PC-9 (cell line): ENCODE data around the gene CBLL1. TPM values are rescaled to one million over a fixed set of nuclear protein-coding genes. Genes with fewer than 3 reads are reported as not detected.

Experiments used
- BruUV-seq: library from RNA; stranded (reverse); fragments of 400-500 nt; replicated peaks from 2 replicates; lab custom pipeline; 2021; lab: Mats Ljungman, UMichigan
- CTCF ChIA-PET: fragments of 300-600 bp; sonication (Branson Sonifier 250); formaldehyde crosslinking; loops from one replicate; lab custom pipeline; 2022; ENCODE audit warnings: antibody characterized with exemption; lab: Charles Lee
- POLR2A ChIA-PET: fragments of 300-600 bp; sonication (Branson Sonifier 250); formaldehyde crosslinking; loops from one replicate; lab custom pipeline; 2022; ENCODE audit warnings: antibody characterized with exemption; ENCODE audit not compliant: unreplicated experiment; lab: Charles Lee
- DNase-seq, 2 experiments: peaks; one replicate each; pipeline versions ENCODE4 v3.0.0 to v3.0.0-alpha.2; 2015 to 2022; ENCODE audit warnings: mixed read lengths in 1 of 2
- H2AFZ ChIP-seq: fragments of 200-600 bp; sonication (generic); 2 replicates; pipeline ENCODE4 v1.8.1; 2017; ENCODE audit warnings: antibody characterized with exemption
- H3F3A ChIP-seq: fragments of 200-600 bp; sonication (generic); 2 replicates; pipeline ENCODE4 v1.8.1; 2017; ENCODE audit warnings: antibody characterized with exemption, mild to moderate bottlenecking, low read depth; ENCODE audit not compliant: insufficient read depth
- H3K27ac ChIP-seq: fragments of 200-600 bp; sonication (generic); 2 replicates; pipeline ENCODE4 v1.6.1; 2016; ENCODE audit warnings: mixed run types
- H3K27me3 ChIP-seq: fragments of 200-600 bp; sonication (generic); 2 replicates; pipeline ENCODE4 v1.6.1; 2016; ENCODE audit warnings: low read depth, mixed run types; ENCODE audit not compliant: insufficient read depth
- H3K36me3 ChIP-seq: fragments of 200-600 bp; sonication (generic); 2 replicates; pipeline ENCODE4 v1.6.1; 2016; ENCODE audit warnings: low read depth, mixed run types
- H3K4me1 ChIP-seq: fragments of 200-600 bp; sonication (generic); replicated peaks from 2 replicates; pipeline ENCODE4 v1.6.1; 2016; ENCODE audit warnings: mixed run types; ENCODE audit not compliant: insufficient read depth
- H3K4me2 ChIP-seq: fragments of 200-600 bp; sonication (generic); 2 replicates; pipeline ENCODE4 v1.6.1; 2017; ENCODE audit warnings: mixed run types
- H3K4me3 ChIP-seq: fragments of 200-600 bp; sonication (generic); 2 replicates; pipeline ENCODE4 v1.6.1; 2016; ENCODE audit warnings: mixed run types
- H3K79me2 ChIP-seq: fragments of 200-600 bp; sonication (generic); 2 replicates; pipeline ENCODE4 v1.6.1; 2017; ENCODE audit warnings: low read depth, mixed run types
- H3K9me2 ChIP-seq: fragments of 200-600 bp; sonication (generic); 2 replicates; pipeline ENCODE4 v1.8.1; 2017; ENCODE audit warnings: mild to moderate bottlenecking; ENCODE audit not compliant: insufficient read depth
- H3K9me3 ChIP-seq: fragments of 200-600 bp; sonication (generic); 2 replicates; pipeline ENCODE4 v1.8.1; 2016; ENCODE audit warnings: low read depth; ENCODE audit not compliant: insufficient read depth
- H4K20me1 ChIP-seq: fragments of 200-600 bp; sonication (generic); 2 replicates; pipeline ENCODE4 v1.8.1; 2017; ENCODE audit not compliant: insufficient read depth
- EZH2 ChIP-seq: fragments of 200-600 bp; sonication (generic); IDR thresholded peaks from 2 replicates; pipeline ENCODE4 v1.8.0; 2017; ENCODE audit warnings: antibody characterized with exemption, low read depth
- intact Hi-C: fragments of 100-400 bp; cut with micrococcal nuclease; formaldehyde crosslinking; loops from one replicate; pipeline ENCODE4 v1.10.0; 2022; ENCODE audit not compliant: unreplicated experiment
- total RNA-seq: library from RNA; stranded (reverse); gene quantifications from 2 replicates; pipeline ENCODE4 v1.2.3, GENCODE V29; 2021
- TF ChIP-seq, protein P1 (sequence below): fragments of 200-600 bp; sonication (generic); conservative IDR thresholded peaks from 2 replicates; pipeline ENCODE4 v1.6.1; 2017; ENCODE audit warnings: mixed run types, antibody characterized with exemption, mild to moderate bottlenecking, moderate library complexity

CBLL1 gene
- total RNA-seq, 1 experiment from 2014 or later = 31.3 TPM

DNA sequence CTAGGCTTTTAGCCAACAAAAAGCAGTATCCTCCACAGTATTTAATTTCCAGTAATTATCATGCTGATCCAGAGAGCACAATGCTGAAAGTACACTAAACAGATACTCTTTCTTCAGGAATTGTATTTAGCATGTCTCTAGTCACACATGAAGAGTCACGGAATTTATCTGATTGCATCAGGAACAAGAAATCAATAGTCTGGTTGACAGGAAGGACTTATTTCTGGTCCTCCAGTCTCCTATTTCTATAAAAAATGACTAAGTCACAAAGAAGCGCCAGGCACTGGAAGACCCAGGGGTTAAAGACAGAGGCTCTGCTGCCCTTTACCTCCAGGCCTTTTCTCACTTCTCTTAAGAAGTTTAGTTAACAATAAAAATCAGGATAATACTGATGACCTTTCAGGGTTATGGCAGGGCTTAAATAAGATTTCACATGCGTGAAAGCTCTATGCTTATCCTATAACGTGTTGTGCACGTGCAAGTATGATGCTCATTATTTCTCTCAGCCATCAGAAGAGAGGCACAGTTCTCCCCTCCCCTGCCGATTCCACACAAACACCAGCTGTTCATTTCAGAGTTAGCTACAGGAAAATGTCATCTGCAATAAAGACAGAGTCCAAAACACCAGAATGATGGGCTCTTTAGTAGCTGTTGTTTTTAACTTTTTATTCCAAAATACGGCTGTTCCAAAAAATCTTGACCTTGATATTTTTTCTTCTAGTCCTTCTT lies 46.5 kb upstream of the CBLL1 start:
- Histone ChIP-seq H3K36me3 (no peaks in the 10 kb centered on the region), H3K79me2 (no peaks in the 10 kb centered on the region), H3K27me3 (no peaks in the 10 kb centered on the region), H3K4me1 (no peaks in the 10 kb centered on the region), H3K9me3 (no peaks in the 10 kb centered on the region), H3F3A (no peaks in the 10 kb centered on the region), H3K27ac (no peak overlapping the region), H2AFZ (no peak overlapping the region), H3K4me2 (no peak overlapping the region), H3K4me3 (no peak overlapping the region), H4K20me1 (no peaks in the 10 kb centered on the region), H3K9me2 (no peaks in the 10 kb centered on the region)
- CTCF ChIA-PET = interaction anchor here (0.5 kb wide), 1 partner anchor 177 kb away, joined by 3 read pairs; no protein-coding TSS in a partner anchor
- BruUV-seq = no TSS peak
- TF ChIP-seq EZH2 = no peak
- TF ChIP-seq, protein P1, sequence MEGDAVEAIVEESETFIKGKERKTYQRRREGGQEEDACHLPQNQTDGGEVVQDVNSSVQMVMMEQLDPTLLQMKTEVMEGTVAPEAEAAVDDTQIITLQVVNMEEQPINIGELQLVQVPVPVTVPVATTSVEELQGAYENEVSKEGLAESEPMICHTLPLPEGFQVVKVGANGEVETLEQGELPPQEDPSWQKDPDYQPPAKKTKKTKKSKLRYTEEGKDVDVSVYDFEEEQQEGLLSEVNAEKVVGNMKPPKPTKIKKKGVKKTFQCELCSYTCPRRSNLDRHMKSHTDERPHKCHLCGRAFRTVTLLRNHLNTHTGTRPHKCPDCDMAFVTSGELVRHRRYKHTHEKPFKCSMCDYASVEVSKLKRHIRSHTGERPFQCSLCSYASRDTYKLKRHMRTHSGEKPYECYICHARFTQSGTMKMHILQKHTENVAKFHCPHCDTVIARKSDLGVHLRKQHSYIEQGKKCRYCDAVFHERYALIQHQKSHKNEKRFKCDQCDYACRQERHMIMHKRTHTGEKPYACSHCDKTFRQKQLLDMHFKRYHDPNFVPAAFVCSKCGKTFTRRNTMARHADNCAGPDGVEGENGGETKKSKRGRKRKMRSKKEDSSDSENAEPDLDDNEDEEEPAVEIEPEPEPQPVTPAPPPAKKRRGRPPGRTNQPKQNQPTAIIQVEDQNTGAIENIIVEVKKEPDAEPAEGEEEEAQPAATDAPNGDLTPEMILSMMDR = no peak
- no peak for DNase-seq
- intact Hi-C loops = no loop called here
- POLR2A ChIA-PET = no interaction called here

DNA sequence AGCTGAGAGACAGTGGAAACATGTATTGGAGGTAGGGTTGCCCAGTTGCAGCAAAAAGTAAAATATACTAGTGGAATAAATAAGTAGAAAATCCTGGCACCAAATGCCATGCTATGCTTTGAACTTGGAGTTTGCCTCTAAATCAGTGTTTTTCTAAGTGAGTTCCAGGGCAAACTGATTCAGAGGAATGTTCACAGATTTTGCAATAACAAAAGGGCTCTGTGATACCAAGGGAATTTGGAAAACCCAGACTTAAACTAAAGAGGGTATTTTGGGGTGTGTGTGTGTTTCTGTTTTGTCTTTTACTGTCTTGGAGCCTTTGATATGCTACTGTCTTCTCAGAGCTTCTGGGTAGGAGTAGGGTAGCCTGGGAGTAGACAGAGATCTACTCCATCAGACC lies 43.4 kb upstream of the CBLL1 start:
- ChIA-PET POLR2A (interaction anchor here (0.7 kb wide), 1 partner anchor 232 kb away, joined by 3 read pairs; no protein-coding TSS in a partner anchor), CTCF (no interaction called here)
- Histone ChIP-seq H3K27me3 (no peaks in the 10 kb centered on the region), H4K20me1 (no peaks in the 10 kb centered on the region), H3K9me3 (no peaks in the 10 kb centered on the region), H3K4me1 (no peaks in the 10 kb centered on the region), H3F3A (no peaks in the 10 kb centered on the region), H3K4me3 (no peak overlapping the region), H3K36me3 (no peaks in the 10 kb centered on the region), H3K4me2 (no peak overlapping the region), H3K79me2 (no peaks in the 10 kb centered on the region), H3K9me2 (no peaks in the 10 kb centered on the region), H2AFZ (no peak overlapping the region), H3K27ac (no peak overlapping the region)
- no peak for TF ChIP-seq EZH2
- TF ChIP-seq, protein P1 = no peak
- BruUV-seq = no TSS peak
- intact Hi-C loops = no loop called here
- DNase-seq = no peak

DNA sequence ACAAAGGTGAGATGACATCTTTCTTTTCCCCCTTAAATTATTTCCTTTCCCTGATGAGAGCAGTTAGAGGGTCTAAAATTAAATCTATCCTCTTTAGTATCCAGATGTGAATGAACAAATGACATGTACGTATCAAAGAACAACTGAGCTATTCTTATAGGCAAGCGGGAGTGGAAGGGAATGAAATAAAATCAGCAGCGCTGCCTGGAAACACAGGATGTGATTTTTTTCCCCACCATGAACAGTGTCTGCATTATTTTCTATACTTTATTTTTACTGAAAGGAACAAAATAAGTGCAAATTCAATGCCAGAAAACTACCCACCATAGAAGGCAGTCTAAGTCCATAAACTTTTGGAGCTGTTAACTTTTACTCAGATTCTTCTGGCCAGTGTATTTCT lies 42.8 kb upstream of the CBLL1 start:
- Histone ChIP-seq H2AFZ (no peak overlapping the region), H3K27ac (no peak overlapping the region), H3K27me3 (no peaks in the 10 kb centered on the region), H3K9me3 (no peaks in the 10 kb centered on the region), H4K20me1 (no peaks in the 10 kb centered on the region), H3K9me2 (no peaks in the 10 kb centered on the region), H3K4me2 (no peak overlapping the region), H3F3A (no peaks in the 10 kb centered on the region), H3K4me1 (no peaks in the 10 kb centered on the region), H3K4me3 (no peak overlapping the region), H3K36me3 (no peaks in the 10 kb centered on the region), H3K79me2 (no peaks in the 10 kb centered on the region)
- POLR2A ChIA-PET = no interaction called here
- DNase-seq = no peak
- TF ChIP-seq EZH2 = no peak
- TF ChIP-seq, protein P1 = no peak
- CTCF ChIA-PET = no interaction called here
- intact Hi-C loops = no loop called here
- BruUV-seq = no TSS peak
